Small intestine (tissue), 7 donors: Measurements from ENCODE around the gene CLCA1. TPM values are rescaled to one million over a fixed set of nuclear protein-coding genes. Genes with fewer than 3 reads are reported as not detected.

Source experiments
- DNase-seq, 2 donors: peaks; one replicate each; pipeline versions ENCODE4 v3.0.0 to v3.0.0-alpha.2; 2013
- FAIRE-seq: peaks from 2 replicates; lab custom pipeline; 2012; peaks lifted over from hg19 to GRCh38; lab: Jason Lieb, UNC
- H3K27ac ChIP-seq, 3 donors: one replicate each; pipeline ENCODE4 v1.5.1; 2013; ENCODE audit warnings: low read length in 2 of 3, mild to moderate bottlenecking in 2 of 3, control low read depth in 1 of 3, inconsistent platforms in 1 of 3, low read depth in 1 of 3, moderate library complexity in 1 of 3
- H3K27me3 ChIP-seq, 3 donors: one replicate each; pipeline ENCODE4 v1.6.1; 2013; ENCODE audit warnings: low read length in 3 of 3, inconsistent platforms in 1 of 3; ENCODE audit not compliant: control insufficient read depth in 3 of 3, insufficient read depth in 3 of 3
- H3K36me3 ChIP-seq, 3 donors: one replicate each; pipeline ENCODE4 v1.6.1; 2013; ENCODE audit warnings: low read length in 3 of 3, inconsistent platforms in 1 of 3, low read depth in 1 of 3, mild to moderate bottlenecking in 1 of 3, moderate library complexity in 1 of 3; ENCODE audit not compliant: control insufficient read depth in 3 of 3, insufficient read depth in 2 of 3
- H3K4me1 ChIP-seq, 3 donors: one replicate each; pipeline ENCODE4 v1.6.1; 2013; ENCODE audit warnings: low read length in 2 of 3, inconsistent platforms in 1 of 3, low read depth in 1 of 3, mild to moderate bottlenecking in 1 of 3, moderate library complexity in 1 of 3; ENCODE audit not compliant: control insufficient read depth in 3 of 3, insufficient read depth in 2 of 3
- H3K4me3 ChIP-seq, 3 donors: one replicate each; pipeline ENCODE4 v1.5.1; 2013; ENCODE audit warnings: low read length in 3 of 3, control low read depth in 1 of 3, inconsistent platforms in 1 of 3, low read depth in 1 of 3, mild to moderate bottlenecking in 1 of 3, moderate library complexity in 1 of 3
- H3K9me3 ChIP-seq, 2 donors: one replicate each; pipeline ENCODE4 v1.6.1; 2013; ENCODE audit warnings: low read depth in 1 of 2, low read length in 1 of 2; ENCODE audit not compliant: control insufficient read depth in 2 of 2, insufficient read depth in 1 of 2
- WGBS, 3 donors: extraction: QIAGEN DNeasy Blood & Tissue Kit; methylation state at CpG; one replicate each; pipeline ENCODE4 v1.1.7; 2013; 5-methylcytosine and 5-hydroxymethylcytosine counted together
- polyA plus RNA-seq, 4 donors: library from polyadenylated mRNA; stranded (reverse) in 3 of 4; unstranded in 1 of 4; fragments of 200-250 nt in 3 of 4; fragments of 120-200 nt in 1 of 4; gene quantifications; one replicate each; pipeline versions ENCODE4 v1.2.1 to v1.2.3, GENCODE V29; 2013
- donor health status: healthy with polysubstance abuse.
- donor health status: control.
- donor health status: control.
- donor health status: Bipolar disorder and iron deficiency.
- donor health status: healthy.

Gene CLCA1
- polyA plus RNA-seq, 4 donors, result 90.2 to 2,822 (median 239) TPM

GRCh38 chr1:86537928-86538695 lies 69.4 kb downstream of the CLCA1 start:
- no peaks in the 10 kb centered on the region for H3K36me3 ChIP-seq
- H3K4me3 ChIP-seq, result no peak overlapping the region
- DNase-seq, result peak; percentile 30 to 86
- peaks cover 0 to 6% (median 3%) of the 10 kb centered on the region in 3 donors for H3K4me1 ChIP-seq
- FAIRE-seq, result peak; percentile 61
- no peaks in the 10 kb centered on the region for H3K27me3 ChIP-seq
- H3K9me3 ChIP-seq, result no peaks in the 10 kb centered on the region
- WGBS, 3 donors, result 29 to 40% (median 37%) methylated on average over 4 of the region's 4 CpGs
- H3K27ac ChIP-seq, result no peak overlapping the region

DNA sequence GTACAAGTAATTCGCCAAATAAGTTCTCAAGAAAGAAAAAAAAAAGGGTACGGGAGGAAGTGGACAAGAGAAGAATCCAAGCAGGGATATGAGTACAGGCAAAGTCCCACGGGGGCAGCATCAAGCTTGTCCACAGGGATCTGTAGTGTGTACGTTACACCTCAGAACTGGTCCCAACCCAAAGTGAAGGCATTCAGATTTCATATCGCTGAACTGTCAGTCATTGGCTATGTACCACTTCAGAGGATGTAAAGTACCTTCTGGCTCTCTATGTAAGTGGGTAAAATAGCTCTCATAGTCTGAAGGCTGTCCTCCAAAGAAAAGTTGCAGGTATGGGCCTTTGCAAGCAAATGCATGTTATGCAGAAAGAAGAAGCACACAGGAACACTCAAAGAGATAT lies 70.0 kb downstream of the CLCA1 start:
- peaks cover 0 to 6% (median 3%) of the 10 kb centered on the region in 3 donors for H3K4me1 ChIP-seq
- no peak overlapping the region for H3K27ac ChIP-seq
- no peaks in the 10 kb centered on the region for H3K9me3 ChIP-seq
- H3K27me3 ChIP-seq, result no peaks in the 10 kb centered on the region
- no peaks in the 10 kb centered on the region for H3K36me3 ChIP-seq
- 76 to 82% (median 81%) methylated on average over 5 of the region's 5 CpGs for WGBS, 3 donors
- FAIRE-seq, result no peak
- no peak overlapping the region for H3K4me3 ChIP-seq
- DNase-seq, result no peak

GRCh38 chr1:86541859-86542258 lies 73.1 kb downstream of the CLCA1 start:
- WGBS, 3 donors, result 92 to 93% (median 93%) methylated on average over 2 of the region's 2 CpGs
- H3K9me3 ChIP-seq, result no peaks in the 10 kb centered on the region
- DNase-seq (no peak), FAIRE-seq (no peak)
- no peak overlapping the region for H3K27ac ChIP-seq
- no peaks in the 10 kb centered on the region for H3K27me3 ChIP-seq
- H3K36me3 ChIP-seq, result no peaks in the 10 kb centered on the region
- H3K4me1 ChIP-seq, result peaks cover 0 to 6% (median 3%) of the 10 kb centered on the region in 3 donors
- H3K4me3 ChIP-seq, result no peak overlapping the region

DNA sequence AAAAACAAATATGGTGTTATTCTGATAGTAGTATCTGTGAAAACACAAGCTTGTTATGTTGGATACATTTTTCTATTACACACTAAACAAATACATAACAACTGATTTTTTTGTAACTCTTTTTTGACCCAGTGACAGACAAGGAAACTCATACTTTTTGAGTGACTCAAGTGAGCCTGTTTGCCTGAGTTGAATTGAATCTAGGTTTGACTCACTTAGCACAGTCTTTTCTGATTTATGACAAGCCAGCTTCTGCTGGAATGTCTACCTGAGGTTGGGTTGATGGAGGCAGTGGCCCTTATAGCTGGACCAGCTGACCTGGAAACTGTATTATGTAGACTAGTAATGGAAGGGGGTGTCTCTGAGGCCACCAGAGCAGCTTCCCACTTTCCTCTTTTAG lies 73.9 kb downstream of the CLCA1 start:
- Histone ChIP-seq H3K4me3 (no peak overlapping the region), H3K36me3 (no peaks in the 10 kb centered on the region), H3K4me1 (peaks cover 0 to 2% (median 0%) of the 10 kb centered on the region in 3 donors), H3K9me3 (no peaks in the 10 kb centered on the region), H3K27ac (no peak overlapping the region), H3K27me3 (no peaks in the 10 kb centered on the region)
- no peak for FAIRE-seq
- no peak for DNase-seq

- DNase-seq (no peak), FAIRE-seq (no peak)
- Histone ChIP-seq H3K27me3 (no peaks in the 10 kb centered on the region), H3K4me3 (no peak within 1 kb of the TSS), H3K36me3 (no peaks in the 10 kb centered on the region), H3K4me1 (peaks cover 0 to 4% (median 0%) of the 10 kb centered on the region in 3 donors), H3K9me3 (no peaks in the 10 kb centered on the region), H3K27ac (no peak within 1 kb of the TSS)
- 9 to 29% (median 10%) methylated on average over 2 of the region's 2 CpGs for WGBS, 3 donors
Observed at GRCh38 chr1:86546787-86547221, 78.1 kb downstream of the CLCA1 start, which contains the start of gene CLCA4. CLCA4 (plus strand) TSS chr1:86547078; CDS start chr1:86547120, 42 bp downstream.

DNA sequence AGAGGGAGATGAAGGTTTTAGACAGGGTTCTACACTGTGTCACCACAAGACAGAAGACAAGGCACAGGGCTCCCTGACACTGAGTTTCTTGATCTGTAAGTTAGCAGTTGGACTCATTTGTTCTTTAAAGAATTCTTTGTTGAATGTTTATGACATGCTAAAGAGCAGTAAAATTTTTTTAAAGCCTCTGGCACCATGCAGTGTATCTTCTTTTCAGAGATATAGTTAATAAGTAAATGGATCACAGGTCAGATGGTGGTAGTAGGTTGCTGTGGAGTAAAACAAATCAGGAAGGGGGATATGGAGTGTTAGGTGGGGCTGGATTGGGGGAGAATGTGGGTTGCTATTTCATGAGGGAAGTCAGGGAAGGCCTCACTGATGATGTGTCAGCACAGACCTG lies 80.1 kb downstream of the CLCA1 start:
- H3K27ac ChIP-seq, result peak overlapping the region in 1 of 3 donors; percentile 49
- H3K9me3 ChIP-seq, result peaks cover 0 to 3% of the 10 kb centered on the region in 2 donors

More for the DNA sequence above, 80.1 kb downstream of the CLCA1 start:
- peaks cover 0 to 4% (median 0%) of the 10 kb centered on the region in 3 donors for H3K4me1 ChIP-seq
- DNase-seq (peak; percentile 27 to 70), FAIRE-seq (no peak)
- H3K36me3 ChIP-seq, result no peaks in the 10 kb centered on the region
- no peak overlapping the region for H3K4me3 ChIP-seq
- H3K27me3 ChIP-seq, result no peaks in the 10 kb centered on the region

Other genes starting within 250 kb of the CLCA1 start
- 10 to 100 TPM in 2 of 4 donors, 1 to 10 TPM in 2; 4.1 to 36.8 (median 12.3) TPM for gene ODF2L, start 72.6 kb upstream of the CLCA1 start, polyA plus RNA-seq
- gene CLCA2, start 44.8 kb upstream of the CLCA1 start, polyA plus RNA-seq, result 1 to 10 TPM in 2 of 4 donors, under 1 TPM in 2; 0.37 to 4.7 (median 0.91) TPM
- gene CLCA4, start 78.2 kb downstream of the CLCA1 start, polyA plus RNA-seq, result 1 to 10 TPM in 1 of 4 donors, under 1 TPM in 2, not detected in 1; 0.27 to 1.2 (median 0.47) TPM
- gene SH3GLB1, start 235.6 kb downstream of the CLCA1 start, polyA plus RNA-seq, result 10 to 100 TPM; 39.4 to 60.0 (median 47.5) TPM